ENCODE data around the gene NPHP1. TPM values are rescaled to one million over a fixed set of nuclear protein-coding genes. Genes with fewer than 3 reads are reported as not detected.

NPHP1 gene
- polyA plus RNA-seq, 1 donor from 2014 or later, result 8.0 TPM

- no peak overlapping the region for H3K4me2 ChIP-seq (ENCODE audit: low read length)
- no peaks in the 10 kb centered on the region for H3K36me3 ChIP-seq (ENCODE audit: insufficient read depth, low read length)
- H3K27me3 ChIP-seq (ENCODE audit: insufficient read depth, low read depth, low read length), result no peaks in the 10 kb centered on the region
- H3K9ac ChIP-seq (ENCODE audit: low read length), result no peak overlapping the region
- peaks cover 6% of the 10 kb centered on the region for H3K79me2 ChIP-seq (replicated peaks; ENCODE audit: insufficient read depth, low read length)
- TF ChIP-seq, protein P1, sequence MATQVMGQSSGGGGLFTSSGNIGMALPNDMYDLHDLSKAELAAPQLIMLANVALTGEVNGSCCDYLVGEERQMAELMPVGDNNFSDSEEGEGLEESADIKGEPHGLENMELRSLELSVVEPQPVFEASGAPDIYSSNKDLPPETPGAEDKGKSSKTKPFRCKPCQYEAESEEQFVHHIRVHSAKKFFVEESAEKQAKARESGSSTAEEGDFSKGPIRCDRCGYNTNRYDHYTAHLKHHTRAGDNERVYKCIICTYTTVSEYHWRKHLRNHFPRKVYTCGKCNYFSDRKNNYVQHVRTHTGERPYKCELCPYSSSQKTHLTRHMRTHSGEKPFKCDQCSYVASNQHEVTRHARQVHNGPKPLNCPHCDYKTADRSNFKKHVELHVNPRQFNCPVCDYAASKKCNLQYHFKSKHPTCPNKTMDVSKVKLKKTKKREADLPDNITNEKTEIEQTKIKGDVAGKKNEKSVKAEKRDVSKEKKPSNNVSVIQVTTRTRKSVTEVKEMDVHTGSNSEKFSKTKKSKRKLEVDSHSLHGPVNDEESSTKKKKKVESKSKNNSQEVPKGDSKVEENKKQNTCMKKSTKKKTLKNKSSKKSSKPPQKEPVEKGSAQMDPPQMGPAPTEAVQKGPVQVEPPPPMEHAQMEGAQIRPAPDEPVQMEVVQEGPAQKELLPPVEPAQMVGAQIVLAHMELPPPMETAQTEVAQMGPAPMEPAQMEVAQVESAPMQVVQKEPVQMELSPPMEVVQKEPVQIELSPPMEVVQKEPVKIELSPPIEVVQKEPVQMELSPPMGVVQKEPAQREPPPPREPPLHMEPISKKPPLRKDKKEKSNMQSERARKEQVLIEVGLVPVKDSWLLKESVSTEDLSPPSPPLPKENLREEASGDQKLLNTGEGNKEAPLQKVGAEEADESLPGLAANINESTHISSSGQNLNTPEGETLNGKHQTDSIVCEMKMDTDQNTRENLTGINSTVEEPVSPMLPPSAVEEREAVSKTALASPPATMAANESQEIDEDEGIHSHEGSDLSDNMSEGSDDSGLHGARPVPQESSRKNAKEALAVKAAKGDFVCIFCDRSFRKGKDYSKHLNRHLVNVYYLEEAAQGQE (IDR thresholded peaks at IDR 0.05; ENCODE audit: borderline replicate concordance), result no peak
- no peaks in the 10 kb centered on the region for H3K9me3 ChIP-seq (ENCODE audit: low read length)
- H3K27ac ChIP-seq (ENCODE audit: low read length), result no peak overlapping the region
- H4K20me1 ChIP-seq (ENCODE audit: insufficient read depth), result no peaks in the 10 kb centered on the region
- H3K9me2 ChIP-seq (ENCODE audit: insufficient read depth, low read length), result no peaks in the 10 kb centered on the region
- H3K4me3 ChIP-seq (ENCODE audit: low read length), result no peak overlapping the region
- no peak overlapping the region for H2AFZ ChIP-seq (ENCODE audit: low read depth, low read length)
- no peaks in the 10 kb centered on the region for H3F3A ChIP-seq (ENCODE audit: insufficient read depth, low read length, poor library complexity, severe bottlenecking)
These were observed 12.0 kb upstream of the NPHP1 start for GRCh38 chr2:110216803-110217202.

- TF ChIP-seq MXI1 (conservative IDR thresholded peaks at IDR 0.05; ENCODE audit: poor library complexity, severe bottlenecking) (no peak), EZH2 (IDR thresholded peaks at IDR 0.05; ENCODE audit: borderline replicate concordance, insufficient read depth, low read length, poor library complexity, severe bottlenecking) (no peak), POLR2AphosphoS5 (IDR thresholded peaks at IDR 0.05) (no peak), RAD21 (conservative IDR thresholded peaks at IDR 0.05) (no peak), TAF1 (IDR thresholded peaks at IDR 0.05; ENCODE audit: low read depth) (no peak), CTCF (IDR thresholded peaks at IDR 0.05; ENCODE audit: poor library complexity, severe bottlenecking) (no peak)
- H3K9ac ChIP-seq (ENCODE audit: low read length), result no peak overlapping the region
- H4K20me1 ChIP-seq (ENCODE audit: insufficient read depth), result no peaks in the 10 kb centered on the region
- no peak overlapping the region for H3K4me3 ChIP-seq (ENCODE audit: low read length)
- no peaks in the 10 kb centered on the region for H3K27me3 ChIP-seq (ENCODE audit: insufficient read depth, low read depth, low read length)
- H2AFZ ChIP-seq (ENCODE audit: low read depth, low read length), result no peak overlapping the region
- no peaks in the 10 kb centered on the region for H3K36me3 ChIP-seq (ENCODE audit: insufficient read depth, low read length)
- no peaks in the 10 kb centered on the region for H3F3A ChIP-seq (ENCODE audit: insufficient read depth, low read length, poor library complexity, severe bottlenecking)
- no peaks in the 10 kb centered on the region for H3K9me3 ChIP-seq (ENCODE audit: low read length)
- H3K9me2 ChIP-seq (ENCODE audit: insufficient read depth, low read length), result no peaks in the 10 kb centered on the region
- peaks cover 12% of the 10 kb centered on the region for H3K79me2 ChIP-seq (replicated peaks; ENCODE audit: insufficient read depth, low read length)
- H3K4me2 ChIP-seq (ENCODE audit: low read length), result no peak overlapping the region
- H3K27ac ChIP-seq (ENCODE audit: low read length), result no peak overlapping the region
These were observed 11.4 kb upstream of the NPHP1 start for GRCh38 chr2:110216199-110216598.

- H3K9ac ChIP-seq (ENCODE audit: low read length), result no peak overlapping the region
- no peaks in the 10 kb centered on the region for H3F3A ChIP-seq (ENCODE audit: insufficient read depth, low read length, poor library complexity, severe bottlenecking)
- H3K27me3 ChIP-seq (ENCODE audit: insufficient read depth, low read depth, low read length), result no peaks in the 10 kb centered on the region
- no peaks in the 10 kb centered on the region for H4K20me1 ChIP-seq (ENCODE audit: insufficient read depth)
- H3K4me2 ChIP-seq (ENCODE audit: low read length), result no peak overlapping the region
- H3K9me3 ChIP-seq (ENCODE audit: low read length), result no peaks in the 10 kb centered on the region
- no peak overlapping the region for H2AFZ ChIP-seq (ENCODE audit: low read depth, low read length)
- TF ChIP-seq MXI1 (conservative IDR thresholded peaks at IDR 0.05; ENCODE audit: poor library complexity, severe bottlenecking), result no peak
- TF ChIP-seq EP300 (conservative IDR thresholded peaks at IDR 0.05; ENCODE audit: poor library complexity, severe bottlenecking), result no peak
- TF ChIP-seq RAD21 (conservative IDR thresholded peaks at IDR 0.05), result no peak
- TF ChIP-seq CTCF (IDR thresholded peaks at IDR 0.05; ENCODE audit: poor library complexity, severe bottlenecking), result no peak
- TF ChIP-seq POLR2AphosphoS5 (IDR thresholded peaks at IDR 0.05), result no peak
- no peak for TF ChIP-seq TAF1 (IDR thresholded peaks at IDR 0.05; ENCODE audit: low read depth)
- TF ChIP-seq SMC3 (conservative IDR thresholded peaks at IDR 0.05; ENCODE audit: poor library complexity), result no peak
- TF ChIP-seq, protein P1 (IDR thresholded peaks at IDR 0.05; ENCODE audit: borderline replicate concordance), result no peak
- no peak for TF ChIP-seq EZH2 (IDR thresholded peaks at IDR 0.05; ENCODE audit: borderline replicate concordance, insufficient read depth, low read length, poor library complexity, severe bottlenecking)
- H3K9me2 ChIP-seq (ENCODE audit: insufficient read depth, low read length), result no peaks in the 10 kb centered on the region
- no peak overlapping the region for H3K27ac ChIP-seq (ENCODE audit: low read length)
- H3K79me2 ChIP-seq (replicated peaks; ENCODE audit: insufficient read depth, low read length), result peaks cover 16% of the 10 kb centered on the region
- H3K36me3 ChIP-seq (ENCODE audit: insufficient read depth, low read length), result no peaks in the 10 kb centered on the region
- no peak overlapping the region for H3K4me3 ChIP-seq (ENCODE audit: low read length)
These were observed 10.8 kb upstream of the NPHP1 start for GRCh38 chr2:110215566-110216158.
